ENCODE results near the gene DNMBP. TPM values are rescaled to one million over a fixed set of nuclear protein-coding genes. Genes with fewer than 3 reads are reported as not detected.
A peak's percentile ranks its signal among the peaks of the same experiment; 100 is the strongest.
"Not testable (repeated sequence)": the region's sequence is repeated elsewhere in the genome, so short reads cannot be mapped to it uniquely, and the experiment has no call there.

DNMBP gene
- total RNA-seq, 1 donor = 13.0 TPM

DNA sequence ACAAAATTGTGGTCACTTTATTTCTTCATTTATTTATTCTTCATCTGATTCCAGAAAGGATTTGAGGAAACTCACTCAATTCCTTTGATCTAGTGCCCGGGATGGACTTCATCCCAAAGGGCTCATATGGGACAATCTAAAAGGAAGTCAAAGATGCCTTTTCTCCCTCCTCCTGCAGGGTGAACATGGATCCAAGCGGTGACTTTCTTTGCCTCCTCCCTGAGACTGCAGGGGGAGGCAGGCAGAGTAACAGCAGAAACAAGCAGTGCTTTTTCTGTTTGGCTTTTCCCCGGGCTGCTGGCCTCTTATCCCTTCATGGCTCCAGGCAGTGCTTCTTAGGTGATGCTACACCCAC is 10.0 kb upstream of the DNMBP start:
- TF ChIP-seq, protein P1, sequence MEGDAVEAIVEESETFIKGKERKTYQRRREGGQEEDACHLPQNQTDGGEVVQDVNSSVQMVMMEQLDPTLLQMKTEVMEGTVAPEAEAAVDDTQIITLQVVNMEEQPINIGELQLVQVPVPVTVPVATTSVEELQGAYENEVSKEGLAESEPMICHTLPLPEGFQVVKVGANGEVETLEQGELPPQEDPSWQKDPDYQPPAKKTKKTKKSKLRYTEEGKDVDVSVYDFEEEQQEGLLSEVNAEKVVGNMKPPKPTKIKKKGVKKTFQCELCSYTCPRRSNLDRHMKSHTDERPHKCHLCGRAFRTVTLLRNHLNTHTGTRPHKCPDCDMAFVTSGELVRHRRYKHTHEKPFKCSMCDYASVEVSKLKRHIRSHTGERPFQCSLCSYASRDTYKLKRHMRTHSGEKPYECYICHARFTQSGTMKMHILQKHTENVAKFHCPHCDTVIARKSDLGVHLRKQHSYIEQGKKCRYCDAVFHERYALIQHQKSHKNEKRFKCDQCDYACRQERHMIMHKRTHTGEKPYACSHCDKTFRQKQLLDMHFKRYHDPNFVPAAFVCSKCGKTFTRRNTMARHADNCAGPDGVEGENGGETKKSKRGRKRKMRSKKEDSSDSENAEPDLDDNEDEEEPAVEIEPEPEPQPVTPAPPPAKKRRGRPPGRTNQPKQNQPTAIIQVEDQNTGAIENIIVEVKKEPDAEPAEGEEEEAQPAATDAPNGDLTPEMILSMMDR (IDR thresholded peaks at IDR 0.05; ENCODE audit: extremely low read depth, low read depth, low read length) = peak; percentile 20
- Histone ChIP-seq H3K27ac (ENCODE audit: low read depth, low read length) (no peak overlapping the region), H4K20me1 (ENCODE audit: insufficient read depth, low read length) (no peaks in the 10 kb centered on the region), H3K9me3 (ENCODE audit: low read depth, low read length) (no peaks in the 10 kb centered on the region), H3K4me3 (ENCODE audit: insufficient read depth, low read length) (no peak overlapping the region), H3K4me1 (ENCODE audit: insufficient read depth, low read length) (peaks cover 5% of the 10 kb centered on the region), H3K27me3 (ENCODE audit: insufficient read depth, low read length) (no peaks in the 10 kb centered on the region), H2AFZ (ENCODE audit: low read length) (peak overlapping the region; percentile 35), H3K79me2 (ENCODE audit: insufficient read depth, low read length) (no peaks in the 10 kb centered on the region), H3K4me2 (ENCODE audit: insufficient read depth, low read length) (no peak overlapping the region), H3K36me3 (ENCODE audit: insufficient read depth, low read length) (no peaks in the 10 kb centered on the region)
- peak; percentile 81 for DNase-seq (ENCODE audit: insufficient read length, low spot score, missing footprints)

DNA sequence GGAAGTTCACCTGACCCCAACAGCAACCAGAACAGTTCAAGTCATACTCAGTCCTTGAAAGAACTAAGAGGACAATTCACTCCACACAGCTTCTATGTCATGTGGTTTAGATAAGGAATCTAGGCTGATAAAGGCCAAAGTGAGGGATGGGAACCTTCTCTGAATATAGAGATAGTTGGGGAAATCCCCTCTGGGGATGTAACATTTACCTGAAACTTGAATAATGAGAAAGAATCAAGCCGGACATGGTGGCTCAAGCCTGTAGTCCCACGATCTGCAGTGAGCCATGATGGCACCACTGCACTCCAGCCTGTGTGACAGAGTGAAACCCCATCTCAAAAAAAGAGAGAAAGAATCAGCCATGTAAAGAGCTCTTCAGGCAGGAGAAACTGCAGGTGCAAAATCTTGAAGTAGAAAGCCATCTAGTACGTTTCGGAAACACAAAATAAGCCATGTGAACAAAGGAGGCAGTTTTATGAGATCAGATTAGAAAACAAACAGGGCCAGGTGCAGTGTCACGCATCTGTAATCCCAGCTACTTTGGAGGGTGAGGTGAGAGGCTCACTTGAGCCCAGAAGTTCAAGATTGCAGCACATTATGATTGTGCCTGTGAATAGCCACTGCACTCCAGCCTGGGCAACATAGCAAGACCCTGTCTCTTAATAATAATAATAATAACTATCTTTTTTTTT is 4.5 kb upstream of the DNMBP start:
- Histone ChIP-seq H2AFZ (ENCODE audit: low read length) (no peak overlapping the region), H3K4me2 (ENCODE audit: insufficient read depth, low read length) (no peak overlapping the region)
- DNase-seq (ENCODE audit: insufficient read length, low spot score, missing footprints) = no peak

DNA sequence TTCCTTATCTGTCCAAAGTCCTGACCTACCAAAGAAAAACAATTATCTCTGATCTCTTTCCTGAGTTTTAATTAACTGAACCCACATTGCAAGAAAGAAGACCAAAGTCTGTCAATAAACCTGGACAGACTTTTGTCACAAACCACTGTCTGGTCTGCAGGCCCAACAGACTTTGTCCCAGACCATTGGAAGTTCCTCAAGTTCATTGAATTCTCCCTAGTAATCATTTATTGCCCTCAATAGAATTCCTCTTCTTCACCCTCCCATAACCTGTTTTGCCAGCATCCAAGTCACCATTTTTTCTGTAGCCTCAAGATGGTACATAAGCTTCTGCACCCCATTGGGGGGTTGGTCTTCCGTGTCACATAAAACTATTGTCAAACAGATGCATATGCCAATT is 3.9 kb upstream of the DNMBP start:
- DNase-seq (ENCODE audit: insufficient read length, low spot score, missing footprints) = no peak

More for the DNA sequence above, 4.5 kb upstream of the DNMBP start:
- Histone ChIP-seq H3K36me3 (ENCODE audit: insufficient read depth, low read length) (no peaks in the 10 kb centered on the region), H3K27me3 (ENCODE audit: insufficient read depth, low read length) (no peaks in the 10 kb centered on the region), H3K79me2 (ENCODE audit: insufficient read depth, low read length) (peaks cover 3% of the 10 kb centered on the region), H3K27ac (ENCODE audit: low read depth, low read length) (no peak overlapping the region), H3K4me3 (ENCODE audit: insufficient read depth, low read length) (no peak overlapping the region), H3K9me3 (ENCODE audit: low read depth, low read length) (no peaks in the 10 kb centered on the region), H3K4me1 (ENCODE audit: insufficient read depth, low read length) (peaks cover 4% of the 10 kb centered on the region), H4K20me1 (ENCODE audit: insufficient read depth, low read length) (no peaks in the 10 kb centered on the region)
- TF ChIP-seq, protein P1 (IDR thresholded peaks at IDR 0.05; ENCODE audit: extremely low read depth, low read depth, low read length) = no peak

DNA sequence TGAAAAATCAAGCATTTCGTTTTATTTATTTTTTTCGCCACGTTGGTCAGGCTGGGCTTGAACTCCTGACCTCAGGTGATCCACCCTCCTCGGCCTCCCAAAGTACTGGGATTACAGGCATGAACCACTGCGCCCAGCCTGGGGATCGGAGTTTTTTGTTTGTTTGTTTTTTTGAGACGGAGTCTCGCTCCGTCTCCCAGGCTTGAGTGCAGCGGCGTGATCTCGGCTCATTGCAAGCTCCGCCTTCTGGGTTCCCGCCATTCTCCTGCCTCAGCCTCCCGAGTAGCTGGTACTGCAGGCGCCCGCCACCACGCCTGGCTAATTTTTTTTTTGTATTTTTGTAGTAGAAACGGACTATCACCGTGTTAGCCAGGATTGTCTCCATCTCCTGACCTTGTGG is 2.2 kb upstream of the DNMBP start:
- not testable (repeated sequence) for DNase-seq (ENCODE audit: insufficient read length, low spot score, missing footprints); H3K4me2 ChIP-seq (ENCODE audit: insufficient read depth, low read length); H3K27ac ChIP-seq (ENCODE audit: low read depth, low read length); H2AFZ ChIP-seq (ENCODE audit: low read length); H3K9me3 ChIP-seq (ENCODE audit: low read depth, low read length); H3K36me3 ChIP-seq (ENCODE audit: insufficient read depth, low read length); H4K20me1 ChIP-seq (ENCODE audit: insufficient read depth, low read length); H3K4me3 ChIP-seq (ENCODE audit: insufficient read depth, low read length); H3K27me3 ChIP-seq (ENCODE audit: insufficient read depth, low read length)
- Histone ChIP-seq H3K4me1 (ENCODE audit: insufficient read depth, low read length) (peaks cover 16% of the 10 kb centered on the region), H3K79me2 (ENCODE audit: insufficient read depth, low read length) (peaks cover 25% of the 10 kb centered on the region)

More for the DNA sequence above, 3.9 kb upstream of the DNMBP start:
- H3K36me3 ChIP-seq (ENCODE audit: insufficient read depth, low read length) = no peaks in the 10 kb centered on the region
- no peak overlapping the region for H3K4me2 ChIP-seq (ENCODE audit: insufficient read depth, low read length)
- H3K27ac ChIP-seq (ENCODE audit: low read depth, low read length) = no peak overlapping the region
- peaks cover 4% of the 10 kb centered on the region for H3K4me1 ChIP-seq (ENCODE audit: insufficient read depth, low read length)
- H4K20me1 ChIP-seq (ENCODE audit: insufficient read depth, low read length) = no peaks in the 10 kb centered on the region
- H3K27me3 ChIP-seq (ENCODE audit: insufficient read depth, low read length) = no peaks in the 10 kb centered on the region
- no peak overlapping the region for H2AFZ ChIP-seq (ENCODE audit: low read length)
- TF ChIP-seq, protein P1 (IDR thresholded peaks at IDR 0.05; ENCODE audit: extremely low read depth, low read depth, low read length) = no peak
- peaks cover 9% of the 10 kb centered on the region for H3K79me2 ChIP-seq (ENCODE audit: insufficient read depth, low read length)
- no peak overlapping the region for H3K4me3 ChIP-seq (ENCODE audit: insufficient read depth, low read length)
- H3K9me3 ChIP-seq (ENCODE audit: low read depth, low read length) = no peaks in the 10 kb centered on the region

All from osteoblast (primary cell).